ENCODE data around the gene SRGN. TPM values are rescaled to one million over a fixed set of nuclear protein-coding genes. Genes with fewer than 3 reads are reported as not detected.

The SRGN gene
- total and polyA plus RNA-seq, 2 of the 13 experiments (the other 11 are each of a cell fraction or from before 2014, with no cell fraction given) = 0.09 TPM; not detected in 1

GRCh38 chr10:69119896-69120295 lies 32.0 kb downstream of the SRGN start:
- intact Hi-C loops (cut with micrococcal nuclease; ENCODE audit: unreplicated experiment) (loop anchor here (10.0 kb wide), 1 partner anchor 55 kb away; no protein-coding TSS in a partner anchor), in situ Hi-C loops (cut with HindIII; ENCODE audit: extremely low pct_ligation_motif_present, low pct_unique_long_range_greater_than_20kb) (no loop called here)
- H3K4me2 ChIP-seq (ENCODE audit: low read depth, low read length) = no peak overlapping the region
- ChIA-PET POLR2A (no interaction called here), CTCF (ENCODE audit: low intra/inter-chr PET ratio, low total read pairs) (no interaction called here)
- H3K27ac ChIP-seq (ENCODE audit: extremely low read length, insufficient read depth, low read length) = no peak overlapping the region
- no peaks in the 10 kb centered on the region for H3K36me3 ChIP-seq (replicated peaks in 1 of 2; ENCODE audit: control insufficient read depth in 1 of 2, insufficient read depth in 2 of 2, low read length in 2 of 2)
- H3K27me3 ChIP-seq (ENCODE audit: control insufficient read depth in 1 of 2, insufficient read depth in 2 of 2, low read length in 2 of 2) = no peaks in the 10 kb centered on the region; a peak in 1 of 5 replicates
- 3% methylated on average over 1 of the region's 1 CpG for WGBS (ENCODE audit: low lambda C conversion rate)
- FAIRE-seq (no peak), DNase-seq (ENCODE audit: low spot score) (no peak), ATAC-seq (no peak)
- H3K79me2 ChIP-seq (ENCODE audit: insufficient read depth, low read length) = peaks cover 4% of the 10 kb centered on the region
- H3K9ac ChIP-seq (ENCODE audit: insufficient read depth, low read depth, low read length) = no peak overlapping the region
- no peak overlapping the region for H3K4me3 ChIP-seq (replicated peaks in 1 of 3; ENCODE audit: insufficient read depth in 1 of 3, low read depth in 2 of 3, low read length in 3 of 3)
- peaks cover 17% of the 10 kb centered on the region for H3K4me1 ChIP-seq (ENCODE audit: insufficient read depth, low read length)
- no peak overlapping the region for H2AFZ ChIP-seq (ENCODE audit: low read length)
- TF ChIP-seq, protein P1, sequence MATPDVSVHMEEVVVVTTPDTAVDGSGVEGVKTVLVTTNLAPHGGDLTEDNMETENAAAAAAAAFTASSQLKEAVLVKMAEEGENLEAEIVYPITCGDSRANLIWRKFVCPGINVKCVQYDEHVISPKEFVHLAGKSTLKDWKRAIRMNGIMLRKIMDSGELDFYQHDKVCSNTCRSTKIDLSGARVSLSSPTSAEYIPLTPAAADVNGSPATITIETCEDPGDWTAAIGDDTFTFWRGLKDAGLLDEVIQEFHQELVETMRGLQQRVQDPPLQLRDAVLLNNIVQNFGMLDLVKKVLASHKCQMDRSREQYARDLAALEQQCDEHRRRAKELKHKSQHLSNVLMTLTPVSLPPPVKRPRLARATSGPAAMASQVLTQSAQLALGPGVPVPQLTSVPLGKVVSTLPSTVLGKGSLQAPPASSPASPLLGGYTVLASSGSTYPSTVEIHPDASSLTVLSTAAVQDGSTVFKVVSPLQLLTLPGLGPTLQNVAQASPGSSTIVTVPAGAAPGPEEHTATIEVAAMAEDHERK (CRISPR knock-in tag; IDR thresholded peaks at IDR 0.05; ENCODE audit: low read depth) = no peak
- TF ChIP-seq, protein P2, sequence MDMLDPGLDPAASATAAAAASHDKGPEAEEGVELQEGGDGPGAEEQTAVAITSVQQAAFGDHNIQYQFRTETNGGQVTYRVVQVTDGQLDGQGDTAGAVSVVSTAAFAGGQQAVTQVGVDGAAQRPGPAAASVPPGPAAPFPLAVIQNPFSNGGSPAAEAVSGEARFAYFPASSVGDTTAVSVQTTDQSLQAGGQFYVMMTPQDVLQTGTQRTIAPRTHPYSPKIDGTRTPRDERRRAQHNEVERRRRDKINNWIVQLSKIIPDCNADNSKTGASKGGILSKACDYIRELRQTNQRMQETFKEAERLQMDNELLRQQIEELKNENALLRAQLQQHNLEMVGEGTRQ (IDR thresholded peaks at IDR 0.05; ENCODE audit: low read depth, low read length) = no peak
- TF ChIP-seq, protein P2 (CRISPR knock-in tag; IDR thresholded peaks at IDR 0.05; ENCODE audit: borderline replicate concordance) = no peak
- TF ChIP-seq ATF1 (CRISPR knock-in tag; IDR thresholded peaks at IDR 0.05) (no peak), MAZ (IDR thresholded peaks at IDR 0.05; ENCODE audit: borderline replicate concordance, low read depth, low read length) (no peak), MAZ (CRISPR knock-in tag; IDR thresholded peaks at IDR 0.05; ENCODE audit: low read depth) (no peak)
- H3K9me3 ChIP-seq (ENCODE audit: low read length) = no peaks in the 10 kb centered on the region
- no peaks in the 10 kb centered on the region for H4K20me1 ChIP-seq (ENCODE audit: insufficient read depth, low read length)
- BruUV-seq (replicated peaks) = no TSS peak
